Stomach (tissue), 9 donors: Measurements from ENCODE around the gene MARCKS. TPM values are rescaled to one million over a fixed set of nuclear protein-coding genes. Genes with fewer than 3 reads are reported as not detected.
"Not testable (repeated sequence)": the region's sequence is repeated elsewhere in the genome, so short reads cannot be mapped to it uniquely, and the experiment has no call there.

Experiments
- DNase-seq, 2 donors: peaks; one replicate each; pipeline versions ENCODE4 v3.0.0 to v3.0.0-alpha.2; 2013 to 2019
- H3K27ac ChIP-seq, 5 donors: fragments of 200-600 bp in 4 of 5; sonication (generic) in 4 of 5; one replicate each; pipeline ENCODE4 v1.5.1; 2013 to 2019; ENCODE audit warnings: mild to moderate bottlenecking in 1 of 5, moderate library complexity in 1 of 5
- H3K27me3 ChIP-seq, 3 donors: fragments of 200-600 bp; sonication (generic); one replicate each; pipeline ENCODE4 v1.5.1; 2017 to 2019; ENCODE audit warnings: mixed run types in 1 of 3
- H3K36me3 ChIP-seq, 4 donors: fragments of 200-600 bp; sonication (generic); 1 replicate in 3 of 4; 2 replicates in 1 of 4; pipeline ENCODE4 v1.5.1; 2016 to 2019
- H3K4me1 ChIP-seq, 4 donors: fragments of 200-600 bp; sonication (generic); one replicate each; pipeline ENCODE4 v1.5.1; 2016 to 2019
- H3K4me3 ChIP-seq, 4 donors: fragments of 200-600 bp; sonication (generic) in 3 of 4; one replicate each; pipeline ENCODE4 v1.5.1; 2016 to 2019; ENCODE audit warnings: mild to moderate bottlenecking in 1 of 4
- H3K9me3 ChIP-seq, 4 donors: fragments of 200-600 bp; sonication (generic); one replicate each; pipeline ENCODE4 v1.5.1; 2016 to 2019
- CTCF ChIP-seq, 7 experiments: fragments of 450-650 bp in 4 of 7; fragments of 200-600 bp in 3 of 7; sonication (generic) in 3 of 7; IDR thresholded peaks; one replicate each; pipeline ENCODE4 v1.5.1; 2016 to 2019; ENCODE audit warnings: antibody characterized with exemption in 7 of 7, control low read depth in 2 of 7, mild to moderate bottlenecking in 1 of 7
- EP300 ChIP-seq: sonication (generic); formaldehyde crosslinking; IDR thresholded peaks from one replicate; pipeline ENCODE4 v1.6.1; 2017; ENCODE audit warnings: antibody characterized with exemption
- POLR2A ChIP-seq, 4 donors: fragments of 450-650 bp; IDR thresholded peaks; one replicate each; pipeline ENCODE4 v1.6.1; 2016; ENCODE audit warnings: antibody characterized with exemption in 4 of 4, control low read depth in 2 of 4, mild to moderate bottlenecking in 1 of 4, moderate library complexity in 1 of 4
- POLR2AphosphoS5 ChIP-seq, 3 donors: sonication (generic); formaldehyde crosslinking; IDR thresholded peaks; one replicate each; pipeline ENCODE4 v1.6.1; 2016; ENCODE audit warnings: antibody characterized with exemption in 3 of 3
- WGBS, 5 donors: extraction: QIAGEN DNeasy Blood & Tissue Kit in 3 of 5; methylation state at CpG; one replicate each; pipeline versions ENCODE4 v1.1.5 to v1.1.7; 2013 to 2018; 5-methylcytosine and 5-hydroxymethylcytosine counted together
- intact Hi-C: fragments of 100-400 bp; cut with DNase I; formaldehyde crosslinking; loops from one replicate; pipeline ENCODE4 v1.15.1; 2023; ENCODE audit warnings: low total_unique reads
- polyA plus RNA-seq, 3 donors: library from polyadenylated mRNA; stranded (reverse); fragments of 200-250 nt; gene quantifications; one replicate each; pipeline ENCODE4 v1.2.3, GENCODE V29; 2013
- total RNA-seq, 5 donors: library from RNA; depleted of rRNA; stranded (reverse); fragments of >200 nt; gene quantifications; one replicate each; pipeline versions ENCODE4 v1.1.0 to v1.2.3, GENCODE V29; 2014 to 2016
- donor health status: healthy with polysubstance abuse.
- donor health status: Bipolar disorder and iron deficiency.
- donor health status: healthy.

MARCKS gene
- total and polyA plus RNA-seq, 8 donors = 19.8 to 594 (median 52.3) TPM

GRCh38 chr6:113909224-113909856, 52.2 kb downstream of the MARCKS start:
- Histone ChIP-seq H3K36me3 (no peaks in the 10 kb centered on the region), H3K4me1 (peaks cover 0 to 5% (median 3%) of the 10 kb centered on the region in 4 donors), H3K27me3 (no peaks in the 10 kb centered on the region), H3K9me3 (no peaks in the 10 kb centered on the region), H3K4me3 (no peak overlapping the region), H3K27ac (no peak overlapping the region)
- DNase-seq = peak in 1 of 2 donors; percentile 85
- intact Hi-C loops = loop anchor here (10.0 kb wide), 1 partner anchor 1125 kb away; no protein-coding TSS in a partner anchor
- 16 to 20% (median 17%) methylated on average over 6 of the region's 6 CpGs for WGBS, 5 donors
- TF ChIP-seq CTCF (IDR thresholded peaks at IDR 0.05) (peak in 5 of 7 experiments; percentile 51 to 84 (median 53)), EP300 (no peak), POLR2AphosphoS5 (IDR thresholded peaks at IDR 0.05) (no peak), POLR2A (IDR thresholded peaks at IDR 0.05) (no peak)

GRCh38 chr6:113910285-113910684, 53.1 kb downstream of the MARCKS start:
- intact Hi-C loops, DNase-seq: not testable (repeated sequence)
- 71 to 88% (median 79%) methylated on average over 1 of the region's 1 CpG for WGBS, 5 donors

More at GRCh38 chr6:113910285-113910684, 53.1 kb downstream of the MARCKS start:
- H3K27me3 ChIP-seq, H3K4me3 ChIP-seq, H3K9me3 ChIP-seq, H3K36me3 ChIP-seq, H3K27ac ChIP-seq, H3K4me1 ChIP-seq: not testable (repeated sequence)

Other genes starting within 250 kb of the MARCKS start
- 100 to 1,000 TPM in 1 of 5 donors, 10 to 100 TPM in 4; 11.0 to 106 (median 65.6) TPM for gene HDAC2, start 113.8 kb downstream of the MARCKS start, total RNA-seq
- 10 to 100 TPM; 53.4 to 61.3 (median 53.5) TPM for gene HDAC2, start 113.8 kb downstream of the MARCKS start, polyA plus RNA-seq